Left ventricle myocardium superior (tissue), 1 donor: ENCODE results near the gene PCBP1. TPM values are rescaled to one million over a fixed set of nuclear protein-coding genes. Genes with fewer than 3 reads are reported as not detected.

Experiments used
- ATAC-seq: fragments of 200-7000 bp; cut with Tn5 transposase; one replicate; pipeline ENCODE4 v1.9.1; 2020; ENCODE audit warnings: mild to moderate bottlenecking, moderate library complexity
- DNase-seq: peaks from one replicate; pipeline ENCODE4 v3.0.0-alpha.2; 2020
- intact Hi-C: fragments of 100-400 bp; cut with micrococcal nuclease; formaldehyde crosslinking; loops from one replicate; pipeline ENCODE4 v1.11.0; 2022
- total RNA-seq: library from RNA; stranded (reverse); fragmentation: NEBNext Ultra II Directional; extraction: Animal tissue kit (Norgen Biotek cat#: 25700); gene quantifications from one replicate; pipeline ENCODE4 v1.2.1, GENCODE V29; 2021
- donor health status: DM: no; HTN: yes; CAD: no; lungs with severe emphysema.

The PCBP1 gene
- total RNA-seq, 1 donor from 2014 or later: 211 TPM

- DNase-seq (no peak), ATAC-seq (no peak)
- intact Hi-C loops: loop anchor here (5.0 kb wide), 1 partner anchor 161 kb away; no protein-coding TSS in a partner anchor
These were observed 13.8 kb upstream of the PCBP1 start for GRCh38 chr2:70073493-70073892.

- ATAC-seq (peak; percentile 26), DNase-seq (no peak)
- intact Hi-C loops: no loop called here
These were observed 8.9 kb upstream of the PCBP1 start for GRCh38 chr2:70078384-70078783.

GRCh38 chr2:70080610-70081200, 6.6 kb upstream of the PCBP1 start:
- intact Hi-C loops: no loop called here
- ATAC-seq (no peak), DNase-seq (no peak)

- DNase-seq: no peak
- ATAC-seq: no peak
- intact Hi-C loops: no loop called here
These were observed 6.1 kb upstream of the PCBP1 start for GRCh38 chr2:70081221-70081620.

- intact Hi-C loops: no loop called here
- DNase-seq: no peak
- no peak for ATAC-seq
These were observed 3.7 kb upstream of the PCBP1 start for GRCh38 chr2:70083344-70084156.

- ATAC-seq: no peak
- DNase-seq: peak; percentile 37
- intact Hi-C loops: loop anchor here (5.0 kb wide), 1 partner anchor 57 kb away; no protein-coding TSS in a partner anchor
These were observed 2.1 kb upstream of the PCBP1 start for GRCh38 chr2:70084973-70085710.

- ATAC-seq (no peak), DNase-seq (no peak)
- intact Hi-C loops: loop anchor here (5.0 kb wide), 1 partner anchor 57 kb away; no protein-coding TSS in a partner anchor
These were observed 1.5 kb upstream of the PCBP1 start for GRCh38 chr2:70085711-70086277.

GRCh38 chr2:70086278-70086837, 919 bp upstream of the PCBP1 start:
- intact Hi-C loops: loop anchor here (5.0 kb wide), 1 partner anchor 56 kb away; no protein-coding TSS in a partner anchor
- ATAC-seq (peak; percentile 64), DNase-seq (peak; percentile 83)

- intact Hi-C loops: loop anchor here (5.0 kb wide), 1 partner anchor 54 kb away; no protein-coding TSS in a partner anchor
- ATAC-seq (peak; percentile 9), DNase-seq (peak; percentile 61)
These were observed 673 bp downstream of the PCBP1 start for GRCh38 chr2:70087702-70088597.

GRCh38 chr2:70088598-70089219, 1.4 kb downstream of the PCBP1 start:
- ATAC-seq (no peak), DNase-seq (no peak)
- intact Hi-C loops: loop anchor here (5.0 kb wide), 1 partner anchor 54 kb away; no protein-coding TSS in a partner anchor

GRCh38 chr2:70089220-70089982, 2.1 kb downstream of the PCBP1 start:
- intact Hi-C loops: loop anchor here (5.0 kb wide), 1 partner anchor 53 kb away; no protein-coding TSS in a partner anchor
- ATAC-seq (no peak), DNase-seq (no peak)

GRCh38 chr2:70089983-70090525, 2.8 kb downstream of the PCBP1 start:
- DNase-seq: no peak
- intact Hi-C loops: loop anchor here (5.0 kb wide), 1 partner anchor 52 kb away; no protein-coding TSS in a partner anchor
- no peak for ATAC-seq

- DNase-seq: no peak
- intact Hi-C loops: no loop called here
- no peak for ATAC-seq
These were observed 3.5 kb downstream of the PCBP1 start for GRCh38 chr2:70090706-70091334.

- ATAC-seq: no peak
- intact Hi-C loops: no loop called here
These were observed 4.1 kb downstream of the PCBP1 start for GRCh38 chr2:70091364-70091763.

GRCh38 chr2:70091816-70092215, 4.5 kb downstream of the PCBP1 start:
- intact Hi-C loops: no loop called here
- ATAC-seq (no peak), DNase-seq (no peak)

More at GRCh38 chr2:70091364-70091763, 4.1 kb downstream of the PCBP1 start:
- DNase-seq: no peak
